OCI-LY1 (cell line): ENCODE results near the gene MAPK12.

ENCODE experiments used
- CTCF ChIP-seq: fragments of 200-600 bp; sonication (generic), shearing (Covaris generic); IDR thresholded peaks from 2 replicates; pipeline ENCODE4 v1.5.1; 2017; ENCODE audit warnings: mild to moderate bottlenecking, antibody characterized with exemption, low read length, moderate library complexity, mixed read lengths
- EZH2 ChIP-seq: fragments of 200-600 bp; sonication (generic), shearing (Covaris generic); IDR thresholded peaks from 2 replicates; pipeline ENCODE4 v1.8.0; 2017; ENCODE audit warnings: borderline replicate concordance, mixed run types, mild to moderate bottlenecking, antibody characterized with exemption, low read length, moderate library complexity, mixed read lengths

- TF ChIP-seq EZH2 = no peak
- TF ChIP-seq CTCF = no peak
These were observed 53.9 kb downstream of the MAPK12 start for GRCh38 chr22:50207383-50208140.
